GM19035 (cell line): ENCODE data around the gene SPOPL.

Experiments
- ATAC-seq: cut with Tn5 transposase; IDR thresholded peaks from one replicate; pipeline ENCODE4 v1.9.1; 2021; ENCODE audit not compliant: unreplicated experiment

The SPOPL gene

GRCh38 chr2:138596403-138596802, 94.8 kb downstream of the SPOPL start:
- ATAC-seq = no peak

GRCh38 chr2:138600732-138601457, 99.3 kb downstream of the SPOPL start:
- ATAC-seq = no peak

DNA sequence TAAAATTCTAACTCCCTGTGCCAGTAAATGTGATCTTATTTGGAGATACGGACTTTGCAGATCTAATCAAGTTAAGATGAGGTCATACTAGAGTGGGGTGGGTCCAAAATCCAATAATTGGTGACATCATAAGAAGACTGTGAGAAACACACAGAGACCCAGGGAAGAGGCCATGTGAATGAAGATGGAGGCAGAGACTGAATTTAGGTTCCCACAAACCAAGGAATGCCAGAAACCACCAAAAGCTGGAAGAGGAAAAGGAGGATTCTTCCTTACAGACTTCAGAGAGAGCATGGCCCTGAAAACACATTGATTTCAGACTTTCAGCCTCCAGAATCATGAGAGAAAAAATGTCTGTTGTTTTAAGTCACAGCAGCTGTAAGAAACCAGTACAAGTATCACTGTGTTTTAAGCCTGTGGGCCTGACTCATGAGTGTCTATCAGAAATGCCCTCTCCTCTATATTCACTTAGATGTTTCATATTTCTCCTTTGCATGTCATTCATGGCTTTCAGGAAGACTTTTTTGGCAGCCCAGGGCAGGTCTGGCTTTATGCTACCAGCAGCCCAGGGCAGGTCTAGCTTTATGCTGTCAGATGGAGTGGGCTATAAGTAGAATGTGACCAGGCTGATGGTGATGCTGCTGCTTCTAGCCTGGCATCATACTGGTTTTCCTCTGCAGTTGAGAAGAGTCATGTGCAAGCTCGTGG, 100.0 kb downstream of the SPOPL start:
- no peak for ATAC-seq

DNA sequence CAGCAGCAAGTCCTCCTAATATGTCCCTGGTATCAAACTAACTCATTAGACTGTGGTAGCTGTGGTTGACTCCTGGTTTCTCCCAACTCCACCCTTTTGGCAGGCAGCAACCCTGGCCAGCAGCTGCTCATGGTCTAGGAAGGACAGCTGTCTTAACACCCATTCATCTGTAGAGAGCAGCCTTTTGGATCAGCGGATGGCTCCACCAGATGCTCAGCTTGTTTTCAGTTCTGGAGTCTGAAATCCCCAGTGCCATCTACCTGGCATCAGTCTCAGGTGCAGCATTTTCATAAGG, 100.5 kb downstream of the SPOPL start:
- no peak for ATAC-seq

DNA sequence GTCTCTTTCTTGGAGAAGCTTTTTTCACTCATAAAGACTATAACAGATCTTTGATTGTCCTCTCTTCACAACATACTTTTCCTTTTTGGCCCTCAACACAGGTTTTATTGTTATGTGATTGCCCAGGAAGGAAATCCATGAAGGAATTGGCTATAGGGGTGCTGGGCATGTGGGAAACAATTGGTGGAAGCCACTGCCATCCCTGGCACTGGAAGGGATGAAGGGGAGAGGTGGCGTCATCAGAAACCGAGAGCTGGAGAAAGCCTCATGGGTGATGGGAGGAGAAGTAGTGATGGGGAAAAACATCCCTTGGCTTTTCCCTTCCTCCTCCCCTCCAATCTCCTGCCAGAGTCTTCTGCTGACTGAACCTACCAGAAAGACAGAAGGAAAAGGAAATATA, 106.2 kb downstream of the SPOPL start:
- ATAC-seq = no peak

- ATAC-seq = no peak
Observed at GRCh38 chr2:138609446-138609845, 107.9 kb downstream of the SPOPL start.

DNA sequence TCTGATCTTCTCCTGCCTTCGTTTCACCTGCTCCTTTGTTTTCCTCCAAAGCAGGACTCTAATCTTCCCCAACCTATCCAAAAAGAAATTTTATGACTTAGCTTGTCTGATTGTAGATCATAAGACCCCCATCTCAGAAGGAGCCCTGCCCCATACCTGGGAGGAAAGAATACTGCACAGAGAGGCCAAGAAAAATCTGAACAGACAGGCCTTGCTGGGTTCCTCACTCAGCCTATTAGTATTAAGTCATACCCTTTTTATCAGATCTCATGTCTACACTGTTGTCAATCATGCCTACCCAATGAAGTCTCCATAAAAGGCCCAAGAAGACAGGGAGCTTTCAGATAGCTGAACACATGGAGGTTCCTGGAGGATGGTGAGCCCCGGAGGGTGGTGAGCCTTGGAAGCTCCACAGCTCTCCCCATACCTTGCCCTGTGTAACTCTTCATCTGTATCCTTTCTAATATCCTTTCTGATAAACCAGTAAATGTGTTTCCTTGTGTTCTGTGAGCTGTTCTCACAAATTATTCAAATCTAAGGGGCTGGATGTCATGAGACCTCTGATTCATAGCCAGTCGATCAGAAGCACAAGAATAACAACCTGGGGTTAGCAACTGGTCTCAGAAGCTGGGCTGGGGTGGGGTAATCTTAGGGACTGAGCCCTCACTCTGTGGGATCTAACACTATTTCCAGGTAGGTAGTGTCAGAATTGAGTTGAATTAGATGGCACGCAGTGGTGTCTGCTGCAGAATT, 108.8 kb downstream of the SPOPL start:
- ATAC-seq = no peak

- ATAC-seq = no peak
Observed at GRCh38 chr2:138615257-138615656, 113.7 kb downstream of the SPOPL start.

DNA sequence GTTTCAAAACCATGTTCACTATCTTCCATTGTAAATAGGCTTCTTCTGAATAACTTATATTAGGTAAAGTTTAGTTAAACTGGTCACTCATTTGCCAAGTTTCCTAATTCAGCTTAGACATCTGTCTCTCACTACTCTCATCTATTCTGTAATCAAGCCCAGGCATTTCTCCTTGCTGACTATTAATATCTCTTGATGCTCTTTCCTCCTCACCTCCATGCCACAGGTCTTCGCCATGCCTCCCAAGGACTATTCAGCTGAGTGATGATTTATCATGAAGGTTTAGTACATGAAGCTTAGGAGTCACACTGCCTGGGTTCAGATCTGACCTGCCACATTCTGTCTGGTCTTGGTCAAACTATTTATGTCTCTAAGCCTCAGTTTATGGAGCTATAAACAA, 115.5 kb downstream of the SPOPL start:
- no peak for ATAC-seq

GRCh38 chr2:138618971-138619370, 117.4 kb downstream of the SPOPL start:
- ATAC-seq = no peak

DNA sequence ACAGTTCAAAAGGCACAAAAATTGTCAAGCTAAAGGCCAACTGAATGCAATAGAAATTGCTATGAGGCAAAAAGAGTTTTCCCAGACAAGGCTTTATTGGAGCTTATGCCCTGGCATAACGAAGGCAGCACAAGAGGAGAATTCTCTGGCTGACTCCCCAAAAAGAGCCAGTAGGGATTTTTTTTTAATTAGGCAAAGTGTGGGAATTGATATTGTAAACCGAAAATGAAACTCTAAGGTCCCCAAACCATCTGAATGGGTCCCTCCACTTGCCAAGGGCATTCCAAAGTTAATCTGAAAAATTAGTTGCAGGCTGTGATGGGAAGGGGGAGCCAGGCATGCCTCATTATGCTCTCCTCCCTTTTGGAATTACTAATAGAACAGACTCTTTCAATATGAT, 118.9 kb downstream of the SPOPL start:
- no peak for ATAC-seq

- ATAC-seq = no peak
Observed at GRCh38 chr2:138621139-138621538, 119.6 kb downstream of the SPOPL start.

DNA sequence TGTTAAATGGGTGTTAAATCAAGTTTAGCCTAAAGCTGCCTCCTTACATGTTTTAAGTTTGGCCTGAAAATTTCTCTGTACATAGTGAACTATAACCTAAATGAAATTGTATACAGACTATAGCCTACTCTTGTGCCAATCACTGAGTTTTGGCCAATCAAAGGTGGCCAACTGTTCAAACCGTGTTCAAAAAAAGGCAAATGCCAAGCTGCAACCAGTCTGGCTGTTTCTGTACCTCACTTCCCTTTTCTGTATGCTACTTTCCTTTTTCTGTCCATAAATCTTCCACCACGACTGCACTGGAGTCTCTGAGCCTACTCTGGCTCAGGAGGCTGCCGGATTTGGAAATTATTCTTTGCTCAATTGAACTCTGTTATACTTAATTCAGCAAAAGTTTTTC, 121.0 kb downstream of the SPOPL start:
- no peak for ATAC-seq
